NCI-H510A (cell line): ENCODE data around the gene RBM18.
A peak's percentile ranks its signal among the peaks of the same experiment; 100 is the strongest.

Experiments used
- DNase-seq: peaks from one replicate; lab custom pipeline; 2025; lab: John Stamatoyannopoulos, UW

Gene RBM18

GRCh38 chr9:122264360-122265148 lies at the start of gene RBM18, which contains the start of gene MRRF:
Gene RBM18 (minus strand): TSS chr9:122264840. CDS start chr9:122261492, 3,348 bp downstream.
Gene MRRF (plus strand): TSS chr9:122264882. CDS start chr9:122270892, 6,010 bp downstream.
- peak; percentile 80 for DNase-seq

- DNase-seq: peak; percentile 3
These were observed 49.5 kb upstream of the RBM18 start for GRCh38 chr9:122314165-122314564.

- DNase-seq: no peak
These were observed 45.2 kb upstream of the RBM18 start for GRCh38 chr9:122309861-122310260.

- no peak for DNase-seq
These were observed 43.3 kb upstream of the RBM18 start for GRCh38 chr9:122307925-122308324.

GRCh38 chr9:122307061-122307460 lies 42.4 kb upstream of the RBM18 start:
- DNase-seq: no peak

- no peak for DNase-seq
These were observed 37.8 kb upstream of the RBM18 start for GRCh38 chr9:122302237-122303093.

- no peak for DNase-seq
These were observed 32.9 kb upstream of the RBM18 start for GRCh38 chr9:122297512-122297911.

GRCh38 chr9:122294531-122294930 lies 29.9 kb upstream of the RBM18 start:
- no peak for DNase-seq

- DNase-seq: no peak
These were observed 26.8 kb upstream of the RBM18 start for GRCh38 chr9:122291458-122291857.

- no peak for DNase-seq
These were observed 22.6 kb upstream of the RBM18 start for GRCh38 chr9:122287214-122287720.

GRCh38 chr9:122286764-122287163 lies 22.1 kb upstream of the RBM18 start:
- no peak for DNase-seq

- no peak for DNase-seq
These were observed 16.7 kb upstream of the RBM18 start for GRCh38 chr9:122281368-122281767.

GRCh38 chr9:122277285-122277897 lies 12.8 kb upstream of the RBM18 start:
- DNase-seq: no peak

GRCh38 chr9:122276096-122276495 lies 11.5 kb upstream of the RBM18 start:
- DNase-seq: no peak

GRCh38 chr9:122274055-122274454 lies 9.4 kb upstream of the RBM18 start:
- no peak for DNase-seq

GRCh38 chr9:122268041-122268814 lies 3.6 kb upstream of the RBM18 start:
- no peak for DNase-seq

- no peak for DNase-seq
These were observed 692 bp upstream of the RBM18 start for GRCh38 chr9:122265149-122265915.

GRCh38 chr9:122263699-122264349 lies 816 bp downstream of the RBM18 start:
- no peak for DNase-seq

- no peak for DNase-seq
These were observed 2.6 kb downstream of the RBM18 start for GRCh38 chr9:122262073-122262472.

- DNase-seq: no peak
These were observed 3.2 kb downstream of the RBM18 start for GRCh38 chr9:122261469-122261881.
